GM18520 (cell line): Measurements from ENCODE around the gene SLC12A2.

ENCODE experiments used
- ATAC-seq: cut with Tn5 transposase; IDR thresholded peaks from one replicate; pipeline ENCODE4 v1.9.1; 2021; ENCODE audit not compliant: unreplicated experiment

Gene SLC12A2

GRCh38 chr5:128083033-128083810 is at the start of gene SLC12A2:
SLC12A2 (plus strand) TSS chr5:128083766; CDS start chr5:128083955, 189 bp downstream.
- ATAC-seq, result peak; percentile 44

GRCh38 chr5:128035689-128036088 is 47.9 kb upstream of the SLC12A2 start:
- ATAC-seq, result no peak

GRCh38 chr5:128036950-128037349 is 46.6 kb upstream of the SLC12A2 start:
- no peak for ATAC-seq

GRCh38 chr5:128038643-128039042 is 44.9 kb upstream of the SLC12A2 start:
- no peak for ATAC-seq

- no peak for ATAC-seq
Measured at GRCh38 chr5:128040927-128041326, 42.6 kb upstream of the SLC12A2 start.

GRCh38 chr5:128052780-128053179 is 30.8 kb upstream of the SLC12A2 start:
- no peak for ATAC-seq

- no peak for ATAC-seq
Measured at GRCh38 chr5:128053291-128053954, 30.1 kb upstream of the SLC12A2 start.

- no peak for ATAC-seq
Measured at GRCh38 chr5:128060644-128061385, 22.8 kb upstream of the SLC12A2 start.

GRCh38 chr5:128062172-128062746 is 21.3 kb upstream of the SLC12A2 start:
- no peak for ATAC-seq

GRCh38 chr5:128074171-128074570 is 9.4 kb upstream of the SLC12A2 start:
- ATAC-seq, result no peak

GRCh38 chr5:128074953-128075352 is 8.6 kb upstream of the SLC12A2 start:
- ATAC-seq, result no peak

GRCh38 chr5:128077526-128077925 is 6.0 kb upstream of the SLC12A2 start:
- no peak for ATAC-seq

- no peak for ATAC-seq
Measured at GRCh38 chr5:128081111-128081851, 2.3 kb upstream of the SLC12A2 start.

- ATAC-seq, result no peak
Measured at GRCh38 chr5:128082551-128083032, 974 bp upstream of the SLC12A2 start.

GRCh38 chr5:128083811-128084227 is 253 bp downstream of the SLC12A2 start:
- ATAC-seq, result peak; percentile 23

GRCh38 chr5:128084228-128085167 is 932 bp downstream of the SLC12A2 start:
- no peak for ATAC-seq

- no peak for ATAC-seq
Measured at GRCh38 chr5:128085413-128085812, 1.8 kb downstream of the SLC12A2 start.

- ATAC-seq, result no peak
Measured at GRCh38 chr5:128091579-128091978, 8.0 kb downstream of the SLC12A2 start.

GRCh38 chr5:128092144-128092543 is 8.6 kb downstream of the SLC12A2 start:
- ATAC-seq, result no peak
